Tibial nerve (tissue), 4 donors: ENCODE measurements around the gene DPP9. TPM values are rescaled to one million over a fixed set of nuclear protein-coding genes. Genes with fewer than 3 reads are reported as not detected.
A peak's percentile ranks its signal among the peaks of the same experiment; 100 is the strongest.

Experiments
- DNase-seq, 2 donors: peaks; one replicate each; pipeline ENCODE4 v3.0.0-alpha.2; 2019; ENCODE audit warnings: low spot score in 2 of 2
- H3K27ac ChIP-seq, 4 donors: fragments of 200-600 bp; sonication (generic) in 3 of 4; one replicate each; pipeline ENCODE4 v1.5.1; 2017 to 2019; ENCODE audit warnings: mild to moderate bottlenecking in 1 of 4
- H3K27me3 ChIP-seq, 2 donors: fragments of 200-600 bp; sonication (generic) in 1 of 2; one replicate each; pipeline versions ENCODE4 v1.5.1 to v1.6.0; 2017 to 2019
- H3K36me3 ChIP-seq, 3 donors: fragments of 200-600 bp; sonication (generic); one replicate each; pipeline ENCODE4 v1.5.1; 2018 to 2019
- H3K4me1 ChIP-seq, 4 donors: fragments of 200-600 bp; sonication (generic) in 3 of 4; one replicate each; pipeline ENCODE4 v1.5.1; 2017 to 2019
- H3K4me3 ChIP-seq, 4 donors: fragments of 200-600 bp; sonication (generic) in 3 of 4; one replicate each; pipeline ENCODE4 v1.5.1; 2017 to 2019; ENCODE audit warnings: mild to moderate bottlenecking in 1 of 4, moderate library complexity in 1 of 4
- H3K9me3 ChIP-seq, 4 donors: fragments of 200-600 bp; sonication (generic) in 3 of 4; one replicate each; pipeline ENCODE4 v1.5.1; 2017 to 2019
- EP300 ChIP-seq, 2 donors: sonication (generic); formaldehyde crosslinking; IDR thresholded peaks; one replicate each; pipeline ENCODE4 v1.6.1; 2017; ENCODE audit warnings: antibody characterized with exemption in 2 of 2, mild to moderate bottlenecking in 1 of 2
- POLR2A ChIP-seq, 2 donors: fragments of 450-650 bp; IDR thresholded peaks; one replicate each; pipeline ENCODE4 v1.6.1; 2017; ENCODE audit warnings: antibody characterized with exemption in 2 of 2, mild to moderate bottlenecking in 2 of 2, moderate library complexity in 2 of 2
- WGBS, 2 donors: methylation state at CpG; one replicate each; pipeline ENCODE4 v1.1.5; 2018; 5-methylcytosine and 5-hydroxymethylcytosine counted together
- total RNA-seq, 4 donors: library from RNA; depleted of rRNA; stranded (reverse); fragments of >200 nt; gene quantifications; one replicate each; pipeline ENCODE4 v1.1.0, GENCODE V29; 2016
- TF ChIP-seq, protein P1 (sequence below), 5 experiments: fragments of 200-600 bp in 3 of 5; fragments of 450-650 bp in 2 of 5; sonication (generic) in 3 of 5; IDR thresholded peaks; one replicate each; pipeline ENCODE4 v1.5.1; 2016 to 2019; ENCODE audit warnings: antibody characterized with exemption in 5 of 5, mild to moderate bottlenecking in 3 of 5, moderate library complexity in 2 of 5

Gene DPP9
- total RNA-seq, 4 donors from 2014 or later: 53.9 to 134 (median 68.0) TPM

DNA sequence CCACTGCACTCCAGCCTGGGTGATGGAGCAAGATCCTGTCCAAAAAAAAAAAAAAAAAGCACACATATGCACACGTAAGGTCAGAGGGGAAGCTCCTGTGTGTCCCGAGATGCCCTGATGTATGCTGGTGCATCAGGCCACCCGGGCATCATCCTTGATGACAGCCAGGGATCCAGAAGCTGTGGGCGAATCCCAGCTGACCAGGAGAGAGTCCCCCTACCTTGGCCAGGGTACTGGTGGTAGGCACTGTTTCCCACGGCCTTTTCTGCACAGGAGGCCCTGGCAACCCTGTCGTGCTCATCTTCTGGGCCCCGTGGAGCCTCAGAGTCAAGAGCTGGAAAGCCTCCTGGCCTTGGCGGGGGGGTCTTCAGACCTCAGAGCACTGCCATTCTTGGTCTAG is 67.5 kb downstream of the DPP9 start:
- TF ChIP-seq EP300 (IDR thresholded peaks at IDR 0.05): no peak
- no peak for TF ChIP-seq POLR2A (IDR thresholded peaks at IDR 0.05)
- TF ChIP-seq, protein P1, sequence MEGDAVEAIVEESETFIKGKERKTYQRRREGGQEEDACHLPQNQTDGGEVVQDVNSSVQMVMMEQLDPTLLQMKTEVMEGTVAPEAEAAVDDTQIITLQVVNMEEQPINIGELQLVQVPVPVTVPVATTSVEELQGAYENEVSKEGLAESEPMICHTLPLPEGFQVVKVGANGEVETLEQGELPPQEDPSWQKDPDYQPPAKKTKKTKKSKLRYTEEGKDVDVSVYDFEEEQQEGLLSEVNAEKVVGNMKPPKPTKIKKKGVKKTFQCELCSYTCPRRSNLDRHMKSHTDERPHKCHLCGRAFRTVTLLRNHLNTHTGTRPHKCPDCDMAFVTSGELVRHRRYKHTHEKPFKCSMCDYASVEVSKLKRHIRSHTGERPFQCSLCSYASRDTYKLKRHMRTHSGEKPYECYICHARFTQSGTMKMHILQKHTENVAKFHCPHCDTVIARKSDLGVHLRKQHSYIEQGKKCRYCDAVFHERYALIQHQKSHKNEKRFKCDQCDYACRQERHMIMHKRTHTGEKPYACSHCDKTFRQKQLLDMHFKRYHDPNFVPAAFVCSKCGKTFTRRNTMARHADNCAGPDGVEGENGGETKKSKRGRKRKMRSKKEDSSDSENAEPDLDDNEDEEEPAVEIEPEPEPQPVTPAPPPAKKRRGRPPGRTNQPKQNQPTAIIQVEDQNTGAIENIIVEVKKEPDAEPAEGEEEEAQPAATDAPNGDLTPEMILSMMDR (IDR thresholded peaks at IDR 0.05): no peak
- WGBS, 2 donors: 89 to 95% methylated on average over 5 to 7 of the region's 8 CpGs
- Histone ChIP-seq H3K9me3 (peaks cover 0 to 15% (median 0%) of the 10 kb centered on the region in 4 donors), H3K4me1 (peaks cover 0 to 1% (median 0%) of the 10 kb centered on the region in 4 donors), H3K4me3 (no peak overlapping the region), H3K27ac (peak overlapping the region in 1 of 4 donors; percentile 28), H3K27me3 (no peaks in the 10 kb centered on the region), H3K36me3 (peaks cover 0 to 87% (median 16%) of the 10 kb centered on the region in 3 donors)
- no peak for DNase-seq

DNA sequence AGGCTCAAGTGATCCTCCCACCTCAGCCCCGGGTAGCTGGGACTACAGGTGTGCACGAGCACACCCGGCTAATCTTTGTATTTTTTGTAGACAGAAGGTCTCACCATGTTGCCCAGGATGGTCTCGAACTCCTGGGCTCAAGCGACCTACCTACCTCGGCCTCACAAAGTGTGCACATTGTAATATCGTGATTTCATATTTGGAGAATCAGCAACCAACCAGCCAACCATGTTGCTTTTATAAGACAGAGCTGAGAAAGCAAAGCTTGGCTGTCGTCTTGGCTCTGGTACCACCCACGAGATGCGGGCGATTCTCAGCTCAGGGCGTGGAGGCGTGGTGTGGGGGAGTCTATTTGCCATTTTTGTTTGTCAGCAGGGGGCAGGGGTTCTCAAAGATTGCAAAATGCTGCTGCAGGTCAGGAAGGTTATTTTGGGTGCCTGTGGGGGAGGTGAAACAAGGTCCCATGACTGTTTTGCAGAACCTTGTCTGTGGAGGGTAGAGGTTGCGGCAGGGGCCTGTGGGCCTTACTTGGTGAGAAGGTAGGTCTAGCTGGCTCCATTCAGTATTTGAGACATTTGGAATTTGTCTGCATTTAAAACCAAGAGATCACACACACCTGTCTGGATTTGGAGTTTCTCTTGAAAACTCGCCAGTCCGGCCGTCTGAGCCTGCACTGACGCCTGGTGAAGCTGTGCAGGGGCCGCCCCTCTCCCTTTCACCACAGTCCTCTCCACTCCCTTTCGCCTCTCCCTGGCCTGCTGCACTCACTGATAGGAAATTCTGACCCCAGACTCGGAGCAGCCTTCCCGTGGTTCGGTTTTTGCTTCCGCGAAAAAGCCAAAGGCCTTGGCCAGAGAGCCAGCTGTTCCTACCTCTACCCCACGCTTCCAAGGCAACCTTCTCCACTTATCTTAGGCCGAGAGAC is 68.9 kb downstream of the DPP9 start:
- H3K27ac ChIP-seq: peak overlapping the region in 2 of 4 donors; percentile 55 to 71
- peaks cover 0 to 8% (median 0%) of the 10 kb centered on the region in 4 donors for H3K4me1 ChIP-seq

DNA sequence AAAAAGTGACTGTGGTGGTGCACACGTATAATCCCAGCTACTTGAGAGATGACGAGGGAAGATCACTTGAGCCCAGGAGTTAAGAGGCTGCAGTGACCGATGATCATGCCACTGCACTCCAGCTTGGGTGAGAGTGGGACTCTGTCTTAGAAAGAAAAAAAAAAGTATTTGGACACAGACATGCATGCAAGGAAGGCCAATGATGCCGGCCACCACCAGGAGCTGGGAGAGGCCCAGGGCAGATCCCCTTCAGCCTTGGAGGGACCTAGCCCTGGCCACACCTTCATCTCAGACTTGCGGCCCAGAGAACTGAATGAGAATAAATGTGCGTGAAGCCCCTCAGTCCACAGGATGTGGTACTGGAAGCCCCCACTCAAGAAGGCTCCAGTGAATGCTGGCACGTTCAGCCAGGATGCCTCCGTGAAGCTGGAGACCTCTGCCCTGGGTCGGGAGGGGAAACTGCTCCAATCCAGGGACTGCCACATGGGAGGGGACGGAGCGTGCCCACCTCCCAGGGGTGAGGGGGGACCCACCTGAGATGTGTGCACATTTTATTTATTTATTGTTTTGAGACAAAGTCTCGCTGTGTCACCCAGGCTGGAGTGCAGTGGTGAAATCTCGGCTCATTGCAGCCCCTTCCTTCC is 69.7 kb downstream of the DPP9 start:
- Histone ChIP-seq H3K36me3 (peaks cover 0 to 65% (median 10%) of the 10 kb centered on the region in 3 donors), H3K4me1 (peaks cover 0 to 15% (median 2%) of the 10 kb centered on the region in 4 donors), H3K27me3 (no peaks in the 10 kb centered on the region), H3K27ac (peak overlapping the region in 2 of 4 donors; percentile 55 to 71), H3K9me3 (peaks cover 0 to 12% (median 0%) of the 10 kb centered on the region in 4 donors), H3K4me3 (no peak overlapping the region)
- DNase-seq: no peak
- WGBS, 2 donors: 78 to 86% methylated on average over 8 to 13 of the region's 13 CpGs
- no peak for TF ChIP-seq EP300 (IDR thresholded peaks at IDR 0.05)

More for the DNA sequence above, 68.9 kb downstream of the DPP9 start:
- no peak overlapping the region for H3K4me3 ChIP-seq
- peaks cover 0 to 73% (median 13%) of the 10 kb centered on the region in 3 donors for H3K36me3 ChIP-seq
- no peak for TF ChIP-seq POLR2A (IDR thresholded peaks at IDR 0.05)
- TF ChIP-seq, protein P1 (IDR thresholded peaks at IDR 0.05): no peak
- peak in 1 of 2 donors; percentile 36 for TF ChIP-seq EP300 (IDR thresholded peaks at IDR 0.05)
- H3K9me3 ChIP-seq: peaks cover 0 to 15% (median 0%) of the 10 kb centered on the region in 4 donors
- DNase-seq: no peak
- 77 to 80% methylated on average over 27 of the region's 27 CpGs for whole genome bisulfite sequencing, 2 donors
- H3K27me3 ChIP-seq: no peaks in the 10 kb centered on the region

DNA sequence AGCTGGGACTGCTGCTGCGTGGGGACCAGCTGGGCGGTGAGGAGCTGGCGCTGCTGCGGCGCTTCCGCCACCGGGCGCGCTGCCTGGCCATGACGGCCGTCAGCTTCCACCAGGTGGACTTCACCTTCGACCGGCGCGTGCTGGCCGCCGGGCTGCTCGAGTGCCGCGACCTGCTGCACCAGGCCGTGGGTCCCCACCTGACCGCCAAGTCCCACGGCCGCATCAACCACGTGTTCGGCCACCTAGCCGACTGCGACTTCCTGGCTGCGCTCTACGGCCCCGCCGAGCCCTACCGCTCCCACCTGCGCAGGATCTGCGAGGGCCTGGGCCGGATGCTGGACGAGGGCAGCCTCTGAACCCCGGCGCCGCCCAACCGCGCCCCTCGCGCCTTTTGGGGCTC is 71.6 kb downstream of the DPP9 start:
- DNase-seq: no peak
- Histone ChIP-seq H3K9me3 (no peaks in the 10 kb centered on the region), H3K36me3 (peaks cover 0 to 47% (median 0%) of the 10 kb centered on the region in 3 donors), H3K27me3 (no peaks in the 10 kb centered on the region), H3K4me1 (peaks cover 0 to 30% (median 11%) of the 10 kb centered on the region in 4 donors), H3K4me3 (no peak overlapping the region), H3K27ac (no peak overlapping the region)
- 94 to 95% methylated on average over 35 to 38 of the region's 44 CpGs for WGBS, 2 donors
- TF ChIP-seq, protein P1 (IDR thresholded peaks at IDR 0.05): no peak

DNA sequence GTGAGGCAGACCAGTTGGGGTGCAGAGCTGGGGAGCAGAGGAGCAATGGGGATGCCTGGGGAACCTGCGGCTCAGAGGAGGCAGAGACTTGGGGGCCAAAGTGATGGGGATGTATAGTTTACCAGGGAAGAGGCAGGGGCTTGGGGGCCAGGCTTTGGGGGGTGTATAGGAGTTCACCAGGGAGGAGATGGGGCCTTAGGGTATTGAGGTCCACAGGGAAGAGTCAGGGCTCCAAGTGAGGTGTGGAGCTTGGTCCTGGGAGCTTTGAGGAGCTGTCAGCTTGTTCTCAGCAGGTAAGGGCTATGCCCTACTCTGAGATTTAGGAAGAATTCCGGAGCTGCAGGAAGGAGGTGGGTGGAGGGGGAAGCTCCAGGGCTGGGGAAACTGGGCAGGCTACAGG is 73.5 kb downstream of the DPP9 start:
- peaks cover 0 to 30% (median 11%) of the 10 kb centered on the region in 4 donors for H3K4me1 ChIP-seq
- peak overlapping the region; percentile 25 to 86 (median 57) for H3K27ac ChIP-seq
- H3K9me3 ChIP-seq: no peaks in the 10 kb centered on the region
- H3K4me3 ChIP-seq: no peak overlapping the region
- no peak for DNase-seq
- H3K27me3 ChIP-seq: no peaks in the 10 kb centered on the region
- no peak for TF ChIP-seq POLR2A (IDR thresholded peaks at IDR 0.05)
- TF ChIP-seq EP300 (IDR thresholded peaks at IDR 0.05): no peak
- TF ChIP-seq, protein P1 (IDR thresholded peaks at IDR 0.05): no peak
- 40 to 49% methylated on average over 2 of the region's 2 CpGs for WGBS, 2 donors
- H3K36me3 ChIP-seq: peaks cover 0 to 28% (median 0%) of the 10 kb centered on the region in 3 donors
